Natural killer cell (primary cell): ENCODE results near the gene ZYG11B. TPM values are rescaled to one million over a fixed set of nuclear protein-coding genes. Genes with fewer than 3 reads are reported as not detected.
"Not testable (repeated sequence)": the region's sequence is repeated elsewhere in the genome, so short reads cannot be mapped to it uniquely, and the experiment has no call there.

Experiments used
- ATAC-seq, 3 donors: fragments of 150-1000 bp in 2 of 3; fragments of 200-7000 bp in 1 of 3; cut with Tn5 transposase; 1 replicate in 1 of 3; 2 replicates in 2 of 3; pipeline ENCODE4 v1.10.0; 2021; ENCODE audit warnings: mild to moderate bottlenecking in 2 of 3, moderate library complexity in 2 of 3
- DNase-seq, 2 donors: peaks; one replicate each; pipeline versions ENCODE4 v3.0.0 to v3.0.0-alpha.2; 2013 to 2021; ENCODE audit warnings: mixed read lengths in 1 of 2
- H3K27ac ChIP-seq: one replicate; pipeline ENCODE4 v1.5.1; 2013; ENCODE audit warnings: mild to moderate bottlenecking, low read length
- H3K27me3 ChIP-seq: one replicate; pipeline ENCODE4 v1.6.1; 2013; ENCODE audit warnings: low read length; ENCODE audit not compliant: control insufficient read depth, insufficient read depth
- H3K36me3 ChIP-seq: one replicate; pipeline ENCODE4 v1.6.1; 2013; ENCODE audit warnings: low read length; ENCODE audit not compliant: control insufficient read depth, insufficient read depth
- H3K4me1 ChIP-seq: one replicate; pipeline ENCODE4 v1.6.1; 2013; ENCODE audit warnings: low read length; ENCODE audit not compliant: control insufficient read depth, insufficient read depth
- H3K4me3 ChIP-seq: one replicate; pipeline ENCODE4 v1.5.1; 2013; ENCODE audit warnings: low read length
- H3K9me3 ChIP-seq: one replicate; pipeline ENCODE4 v1.6.1; 2013; ENCODE audit warnings: low read length; ENCODE audit not compliant: control insufficient read depth, insufficient read depth
- H3K27ac Mint-ChIP-seq, 2 donors: one replicate each; pipeline ENCODE4 v1.8.0; 2022; ENCODE audit warnings: mild to moderate bottlenecking in 2 of 2, mixed read lengths in 2 of 2, moderate library complexity in 1 of 2
- H3K27me3 Mint-ChIP-seq, 2 donors: one replicate each; pipeline ENCODE4 v1.8.0; 2022; ENCODE audit warnings: low read depth in 2 of 2, mixed read lengths in 2 of 2
- H3K36me3 Mint-ChIP-seq: one replicate; pipeline ENCODE4 v1.8.0; 2022; ENCODE audit warnings: mixed read lengths
- H3K4me1 Mint-ChIP-seq, 2 donors: one replicate each; pipeline ENCODE4 v1.8.0; 2022; ENCODE audit warnings: mixed read lengths in 2 of 2
- H3K4me3 Mint-ChIP-seq: one replicate; pipeline ENCODE4 v1.8.0; 2022; ENCODE audit warnings: mild to moderate bottlenecking, moderate library complexity, mixed read lengths
- H3K9me3 Mint-ChIP-seq, 2 donors: one replicate each; pipeline ENCODE4 v1.8.0; 2022; ENCODE audit warnings: mixed read lengths in 2 of 2
- CTCF ChIP-seq: fragments of 200-600 bp; IDR thresholded peaks from one replicate; pipeline ENCODE4 v1.8.0; 2022; ENCODE audit warnings: antibody characterized with exemption
- WGBS: methylation state at CpG from one replicate; pipeline ENCODE4 v1.1.7; 2013; ENCODE audit warnings: missing lambda C conversion rate; ENCODE audit not compliant: insufficient coverage; 5-methylcytosine and 5-hydroxymethylcytosine counted together
- intact Hi-C: fragments of 100-400 bp; cut with micrococcal nuclease; formaldehyde crosslinking; loops from one replicate; pipeline ENCODE4 v1.14.2; 2022
- total RNA-seq, 4 donors: library from RNA; stranded (reverse); fragments of 120-200 nt in 1 of 4; gene quantifications; one replicate each; pipeline versions ENCODE4 v1.2.3 to v1.2.4, GENCODE V29; 2013 to 2022

The ZYG11B gene
- total RNA-seq, 3 donors from 2014 or later (not counting 1 experiment from before 2014, with no cell fraction given), result 7.4 to 11.8 (median 10.7) TPM

DNA sequence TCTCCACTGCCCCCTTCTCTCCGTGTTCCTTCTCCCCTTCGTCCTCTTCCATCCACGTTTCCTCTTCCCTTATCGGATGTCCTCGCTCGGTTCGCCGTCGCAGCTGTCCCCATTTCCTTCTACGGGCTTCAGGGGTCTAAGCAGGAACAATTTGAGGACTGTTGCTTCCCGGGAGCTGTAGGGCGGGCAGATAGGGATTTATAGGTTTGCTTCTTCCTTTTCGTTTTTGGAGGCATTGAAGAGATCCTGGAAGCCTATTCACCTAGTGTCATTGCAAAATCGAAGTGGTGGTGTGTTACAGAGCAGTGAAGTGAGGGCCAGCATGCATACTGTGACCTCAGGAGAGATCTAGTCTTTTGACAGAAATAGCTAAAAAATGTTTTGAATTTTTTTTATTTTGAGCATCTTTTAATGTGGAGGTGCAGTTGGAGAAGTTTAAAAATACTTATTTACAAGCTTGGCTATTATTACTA is 897 bp downstream of the ZYG11B start:
- Histone ChIP-seq H3K4me3 (peak overlapping the region; percentile 74), H3K36me3 (no peaks in the 10 kb centered on the region), H3K9me3 (no peaks in the 10 kb centered on the region), H3K27me3 (no peaks in the 10 kb centered on the region), H3K4me1 (peaks cover 12% of the 10 kb centered on the region), H3K27ac (no peak overlapping the region)
- Mint-ChIP-seq H3K27ac (peak overlapping the region; percentile 14 to 93), H3K4me3 (peak overlapping the region; percentile 89), H3K27me3 (peaks cover 0 to 10% of the 10 kb centered on the region in 2 donors), H3K36me3 (no peaks in the 10 kb centered on the region), H3K4me1 (peaks cover 23 to 29% of the 10 kb centered on the region in 2 donors), H3K9me3 (no peaks in the 10 kb centered on the region)
- no peak for TF ChIP-seq CTCF
- DNase-seq (peak in 1 of 2 donors; percentile 32), ATAC-seq (no peak)
- intact Hi-C loops, result loop anchor here (5.0 kb wide), 1 partner anchor 175 kb away; the partner anchor contains the start of gene TUT4
- WGBS, result 7% methylated on average over 14 of the region's 14 CpGs

DNA sequence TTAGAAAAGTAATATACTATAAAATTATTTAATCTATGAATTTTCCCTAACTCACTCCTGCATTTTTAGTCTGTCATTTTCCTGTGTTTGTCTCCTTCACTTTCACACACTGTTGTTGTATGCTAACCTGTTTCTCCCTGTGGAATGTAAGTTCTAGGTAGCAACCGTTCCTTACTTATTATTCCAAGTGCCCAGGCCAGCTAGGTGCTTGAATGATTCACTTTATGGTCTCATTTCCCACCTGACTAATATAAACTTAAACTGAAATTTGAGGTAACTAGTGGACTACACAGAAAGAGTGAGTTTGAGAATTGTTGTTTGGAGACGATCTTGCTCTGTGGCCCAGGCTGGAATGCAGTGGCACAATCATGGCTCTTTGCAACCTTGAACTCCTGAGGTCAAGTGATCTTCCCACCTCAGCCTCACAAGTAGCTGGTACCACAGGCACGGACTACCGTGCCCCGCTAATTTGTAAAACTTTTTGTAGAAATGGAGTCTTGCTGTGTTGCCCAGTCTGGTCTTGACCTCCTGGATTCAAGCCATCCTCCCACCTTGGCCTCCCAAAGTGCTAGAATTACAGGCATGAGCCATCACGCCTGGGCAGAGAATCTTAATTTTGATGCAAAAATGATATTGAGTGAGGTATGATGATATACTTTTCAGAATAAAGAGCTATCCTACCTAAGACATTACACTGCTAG is 1.9 kb downstream of the ZYG11B start:
- Mint-ChIP-seq H3K27ac (no peak overlapping the region), H3K27me3 (peaks cover 0 to 8% of the 10 kb centered on the region in 2 donors), H3K36me3 (no peaks in the 10 kb centered on the region), H3K9me3 (no peaks in the 10 kb centered on the region), H3K4me1 (peaks cover 23 to 29% of the 10 kb centered on the region in 2 donors), H3K4me3 (peak overlapping the region; percentile 15)
- ATAC-seq (no peak), DNase-seq (no peak)
- H3K4me1 ChIP-seq, result peaks cover 12% of the 10 kb centered on the region
- H3K4me3 ChIP-seq, result no peak overlapping the region
- no peak for TF ChIP-seq CTCF
- WGBS, result 100% methylated on average over 2 of the region's 6 CpGs
- no peaks in the 10 kb centered on the region for H3K36me3 ChIP-seq
- H3K9me3 ChIP-seq, result no peaks in the 10 kb centered on the region
- intact Hi-C loops, result loop anchor here (5.0 kb wide), 1 partner anchor 176 kb away; the partner anchor contains the start of gene TUT4
- no peaks in the 10 kb centered on the region for H3K27me3 ChIP-seq
- no peak overlapping the region for H3K27ac ChIP-seq

- no CpG with 5 or more reads among the region's 3 CpGs for whole genome bisulfite sequencing
- Mint-ChIP-seq H3K36me3 (no peaks in the 10 kb centered on the region), H3K9me3 (no peaks in the 10 kb centered on the region), H3K4me1 (peaks cover 5 to 7% of the 10 kb centered on the region in 2 donors), H3K27ac (no peak overlapping the region), H3K4me3 (no peak overlapping the region), H3K27me3 (no peaks in the 10 kb centered on the region)
- ATAC-seq, result no peak
- no peak for DNase-seq
- TF ChIP-seq CTCF, result no peak
- Histone ChIP-seq H3K9me3 (no peaks in the 10 kb centered on the region), H3K27ac (no peak overlapping the region), H3K4me3 (no peak overlapping the region), H3K27me3 (no peaks in the 10 kb centered on the region), H3K4me1 (peaks cover under 1% of the 10 kb centered on the region), H3K36me3 (no peaks in the 10 kb centered on the region)
- intact Hi-C loops, result no loop called here
Measured at GRCh38 chr1:52733368-52733767, 7.1 kb downstream of the ZYG11B start.

DNA sequence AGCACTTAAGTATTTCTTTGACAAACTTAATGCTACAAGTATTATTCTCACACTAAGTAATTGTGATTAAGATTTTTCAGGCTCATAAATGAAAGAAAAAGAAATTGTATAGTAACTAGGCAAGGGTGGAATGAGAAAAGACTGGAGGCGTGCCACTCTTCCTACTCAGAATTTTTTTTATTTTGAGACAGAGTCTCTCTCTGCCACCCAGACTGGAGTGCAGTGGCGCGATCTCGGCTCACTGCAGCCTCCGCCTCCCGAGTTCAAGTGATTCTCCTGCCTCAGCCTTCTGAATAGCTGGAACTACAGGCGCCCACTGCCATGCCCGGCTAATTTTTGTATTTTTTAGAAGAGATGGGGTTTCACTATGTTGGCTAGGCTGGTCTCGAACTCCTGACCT is 9.1 kb downstream of the ZYG11B start:
- H3K36me3 Mint-ChIP-seq, intact Hi-C loops, H3K4me3 Mint-ChIP-seq, H3K4me1 Mint-ChIP-seq, DNase-seq, H3K4me1 ChIP-seq, H3K27me3 ChIP-seq, H3K36me3 ChIP-seq, H3K27ac Mint-ChIP-seq, H3K4me3 ChIP-seq, H3K9me3 Mint-ChIP-seq, H3K27ac ChIP-seq, H3K27me3 Mint-ChIP-seq, ATAC-seq, H3K9me3 ChIP-seq: not testable (repeated sequence)
- WGBS, result 97% methylated on average over 9 of the region's 9 CpGs
